PFSK-1 (cell line): Measurements from ENCODE around the gene CCN6.

ENCODE experiments used
- FOXP2 ChIP-seq: optimal IDR thresholded peaks from 2 replicates; pipeline ENCODE3; 2011; ENCODE audit warnings: borderline replicate concordance, control low read depth, inconsistent platforms; ENCODE audit not compliant: insufficient read depth; ENCODE audit errors: extremely low read length, extremely low read depth
- POLR2AphosphoS5 ChIP-seq: IDR thresholded peaks from 2 replicates; pipeline ENCODE4 v1.6.1; 2012; ENCODE audit warnings: low read depth, mild to moderate bottlenecking, control low read depth, low read length, moderate library complexity
- SIN3A ChIP-seq: IDR thresholded peaks from 2 replicates; pipeline ENCODE4 v1.6.1; 2012; ENCODE audit warnings: mild to moderate bottlenecking, low read length, moderate library complexity, borderline replicate concordance; ENCODE audit not compliant: insufficient read depth
- TAF1 ChIP-seq: IDR thresholded peaks from 2 replicates; pipeline ENCODE4 v1.6.1; 2012; ENCODE audit warnings: low read length, control low read depth, borderline replicate concordance; ENCODE audit not compliant: insufficient read depth
- TF ChIP-seq, protein P1 (sequence below), 2 experiments: IDR thresholded peaks; 2 replicates each; pipeline versions ENCODE4 v1.6.1 to v1.8.0; 2011 to 2012; ENCODE audit warnings: low read depth in 2 of 2, low read length in 2 of 2, control low read depth in 1 of 2, inconsistent platforms in 1 of 2, mild to moderate bottlenecking in 1 of 2, moderate library complexity in 1 of 2; ENCODE audit not compliant: insufficient read depth in 1 of 2

Gene CCN6

DNA sequence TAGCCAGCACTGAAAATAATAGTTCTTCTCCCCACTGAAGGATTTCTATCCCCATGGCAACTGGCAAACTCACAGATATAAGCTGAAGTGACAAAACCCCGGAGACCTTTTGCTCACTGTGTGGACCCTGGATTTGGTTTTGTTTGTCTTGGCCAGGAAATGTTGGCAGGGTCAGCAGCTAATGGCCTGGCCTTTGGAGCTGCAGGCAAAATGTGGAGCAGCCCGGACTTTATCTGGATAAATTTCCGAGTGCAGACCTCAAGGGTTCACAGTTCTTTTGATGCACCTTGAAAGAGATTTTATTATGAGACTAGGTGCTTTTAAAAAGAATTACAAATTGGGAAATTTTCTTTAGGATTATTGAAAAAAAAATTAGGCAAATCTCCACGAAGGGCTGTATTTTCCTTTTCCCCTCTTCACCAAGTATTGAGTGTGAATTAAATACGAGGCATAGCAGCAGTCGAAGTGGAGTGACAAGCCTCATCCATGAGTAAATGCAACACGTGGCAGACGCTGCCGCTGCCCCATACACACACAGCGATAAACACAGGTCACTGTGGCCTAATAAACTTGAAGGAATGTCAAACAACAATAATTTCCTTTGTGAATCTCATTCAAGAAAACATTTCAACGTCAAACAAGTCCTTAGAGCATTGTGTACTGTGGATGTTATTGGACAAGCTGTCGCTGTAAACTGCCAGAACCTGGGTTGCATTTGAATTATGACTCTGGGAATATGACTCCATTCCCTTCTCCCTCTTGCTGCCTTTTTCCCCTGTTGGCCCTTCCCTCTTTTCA, 35.1 kb upstream of the CCN6 start:
- no peak for TF ChIP-seq FOXP2
- TF ChIP-seq, protein P1, sequence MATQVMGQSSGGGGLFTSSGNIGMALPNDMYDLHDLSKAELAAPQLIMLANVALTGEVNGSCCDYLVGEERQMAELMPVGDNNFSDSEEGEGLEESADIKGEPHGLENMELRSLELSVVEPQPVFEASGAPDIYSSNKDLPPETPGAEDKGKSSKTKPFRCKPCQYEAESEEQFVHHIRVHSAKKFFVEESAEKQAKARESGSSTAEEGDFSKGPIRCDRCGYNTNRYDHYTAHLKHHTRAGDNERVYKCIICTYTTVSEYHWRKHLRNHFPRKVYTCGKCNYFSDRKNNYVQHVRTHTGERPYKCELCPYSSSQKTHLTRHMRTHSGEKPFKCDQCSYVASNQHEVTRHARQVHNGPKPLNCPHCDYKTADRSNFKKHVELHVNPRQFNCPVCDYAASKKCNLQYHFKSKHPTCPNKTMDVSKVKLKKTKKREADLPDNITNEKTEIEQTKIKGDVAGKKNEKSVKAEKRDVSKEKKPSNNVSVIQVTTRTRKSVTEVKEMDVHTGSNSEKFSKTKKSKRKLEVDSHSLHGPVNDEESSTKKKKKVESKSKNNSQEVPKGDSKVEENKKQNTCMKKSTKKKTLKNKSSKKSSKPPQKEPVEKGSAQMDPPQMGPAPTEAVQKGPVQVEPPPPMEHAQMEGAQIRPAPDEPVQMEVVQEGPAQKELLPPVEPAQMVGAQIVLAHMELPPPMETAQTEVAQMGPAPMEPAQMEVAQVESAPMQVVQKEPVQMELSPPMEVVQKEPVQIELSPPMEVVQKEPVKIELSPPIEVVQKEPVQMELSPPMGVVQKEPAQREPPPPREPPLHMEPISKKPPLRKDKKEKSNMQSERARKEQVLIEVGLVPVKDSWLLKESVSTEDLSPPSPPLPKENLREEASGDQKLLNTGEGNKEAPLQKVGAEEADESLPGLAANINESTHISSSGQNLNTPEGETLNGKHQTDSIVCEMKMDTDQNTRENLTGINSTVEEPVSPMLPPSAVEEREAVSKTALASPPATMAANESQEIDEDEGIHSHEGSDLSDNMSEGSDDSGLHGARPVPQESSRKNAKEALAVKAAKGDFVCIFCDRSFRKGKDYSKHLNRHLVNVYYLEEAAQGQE (IDR thresholded peaks at IDR 0.05; ENCODE audit: insufficient read depth in 1 of 2, low read depth in 2 of 2, low read length in 2 of 2) = peak in 1 of 2 experiments; percentile 66; a peak in 2 of 4 replicates
- peak; percentile 67; the same call in 1 of the 2 replicates for TF ChIP-seq SIN3A

DNA sequence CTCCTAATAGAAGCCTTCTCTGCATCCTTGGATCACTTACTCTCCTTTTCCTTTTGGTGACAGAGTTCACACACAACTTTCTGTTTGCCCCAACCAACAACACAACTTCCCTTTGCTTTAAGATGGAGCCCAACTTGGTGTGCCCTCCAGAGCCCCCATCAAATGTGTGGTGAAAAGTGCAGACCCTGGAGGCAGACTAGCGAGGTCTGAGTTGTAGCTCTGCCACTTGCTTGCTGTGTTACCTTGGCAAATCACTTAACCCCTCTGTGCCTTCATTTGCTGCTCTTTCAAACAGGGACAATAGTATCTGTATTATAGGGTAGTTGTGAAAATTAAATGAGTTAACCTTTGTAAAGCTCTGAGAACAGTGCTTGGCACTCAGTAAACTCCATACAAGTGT, 34.3 kb upstream of the CCN6 start:
- TF ChIP-seq FOXP2 (no peak), POLR2AphosphoS5 (no peak), TAF1 (no peak), SIN3A (no peak)
- TF ChIP-seq, protein P1 (IDR thresholded peaks at IDR 0.05; ENCODE audit: insufficient read depth in 1 of 2, low read depth in 2 of 2, low read length in 2 of 2) = no peak

- no peak for TF ChIP-seq POLR2AphosphoS5
- TF ChIP-seq, protein P1 (IDR thresholded peaks at IDR 0.05; ENCODE audit: insufficient read depth in 1 of 2, low read depth in 2 of 2, low read length in 2 of 2) = no peak
- TF ChIP-seq FOXP2 = no peak
- TF ChIP-seq SIN3A = no peak
- TF ChIP-seq TAF1 = no peak
Observed at GRCh38 chr6:112021691-112022310, 32.1 kb upstream of the CCN6 start.

- no peak for TF ChIP-seq SIN3A
- TF ChIP-seq TAF1 = no peak
- TF ChIP-seq, protein P1 (IDR thresholded peaks at IDR 0.05; ENCODE audit: insufficient read depth in 1 of 2, low read depth in 2 of 2, low read length in 2 of 2) = no peak
- no peak for TF ChIP-seq POLR2AphosphoS5
- no peak for TF ChIP-seq FOXP2
Observed at GRCh38 chr6:112022749-112023148, 31.2 kb upstream of the CCN6 start.
